GM20000 (cell line): ENCODE data around the gene NRG2.

Experiments
- DNase-seq: peaks from one replicate; pipeline ENCODE4 v3.0.0; 2012; ENCODE audit warnings: low spot score
- CTCF ChIP-seq: IDR thresholded peaks from 2 replicates; pipeline ENCODE4 v1.5.1; 2012; ENCODE audit warnings: mild to moderate bottlenecking, control low read depth; ENCODE audit errors: extremely low read depth, missing control alignments

The NRG2 gene

DNA sequence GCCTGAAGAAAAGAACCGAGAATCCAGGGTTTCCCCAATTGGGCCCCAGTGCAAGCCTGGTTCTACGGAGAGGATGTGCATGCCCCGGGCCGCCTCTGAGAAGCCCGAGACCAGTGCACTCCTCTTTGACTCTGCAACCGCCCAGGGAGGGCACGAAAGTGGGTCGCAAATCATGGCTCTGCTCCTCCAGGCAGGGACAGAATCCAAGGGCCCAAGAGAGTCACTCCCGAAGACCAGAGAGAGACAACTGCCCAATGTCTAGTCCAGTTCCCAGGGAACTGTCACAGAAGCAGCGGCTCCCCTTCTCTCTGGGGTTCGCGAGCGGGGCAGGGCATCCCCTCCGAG is 139.7 kb downstream of the NRG2 start:
- DNase-seq: no peak
- TF ChIP-seq CTCF: no peak

GRCh38 chr5:139901986-139902385 is 141.1 kb downstream of the NRG2 start:
- no peak for DNase-seq
- no peak for TF ChIP-seq CTCF

DNA sequence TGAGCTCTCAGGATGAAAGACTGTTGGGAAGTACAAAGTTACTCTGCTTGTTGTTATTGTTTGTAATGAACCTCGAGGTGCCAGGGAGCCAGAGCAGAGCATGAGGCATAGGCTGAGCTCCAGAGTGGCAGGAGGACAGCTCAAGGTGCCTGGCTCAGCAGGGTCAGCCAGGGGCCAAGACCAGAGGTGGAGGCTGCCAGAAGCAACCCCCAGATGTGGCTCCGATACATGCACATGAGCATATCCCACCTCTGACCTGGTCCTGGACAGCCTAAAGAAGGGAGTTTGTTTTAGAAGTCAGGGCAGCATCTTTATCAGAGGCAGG is 141.9 kb downstream of the NRG2 start:
- no peak for DNase-seq
- TF ChIP-seq CTCF: no peak

DNA sequence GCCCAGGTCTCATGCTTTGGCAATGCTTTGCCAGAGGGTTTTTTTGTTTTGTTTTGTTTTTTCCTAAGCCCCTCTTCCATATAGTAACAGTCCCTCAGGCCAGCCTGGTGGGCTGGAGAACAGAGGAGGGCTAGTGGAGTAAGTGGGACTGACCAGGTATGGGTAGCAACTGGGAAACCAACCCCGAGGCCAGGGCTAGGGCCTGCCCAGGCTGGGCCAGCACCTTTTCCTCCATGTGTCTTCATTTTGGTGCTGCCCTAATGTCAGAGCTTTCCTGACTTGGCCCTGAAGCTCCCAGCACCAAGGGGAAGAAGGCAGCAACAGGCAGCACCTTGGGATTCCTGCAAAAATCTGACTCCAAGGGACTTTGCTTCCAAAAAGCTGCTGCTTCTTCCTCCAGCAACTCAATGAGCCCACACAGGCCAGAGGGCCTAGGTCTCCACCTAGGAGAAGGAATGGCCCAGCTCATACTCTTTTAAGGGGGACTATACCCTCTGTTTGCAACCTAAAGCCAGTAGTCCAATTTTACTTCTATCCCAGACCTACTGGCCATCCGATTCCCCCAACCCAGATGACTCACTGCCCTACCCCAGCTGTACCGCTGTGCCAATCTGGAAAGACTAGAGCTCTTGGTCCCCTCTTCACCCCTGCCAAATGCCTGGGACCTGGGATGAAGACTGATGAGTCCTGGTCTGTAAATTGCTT is 142.4 kb downstream of the NRG2 start:
- DNase-seq: no peak
- no peak for TF ChIP-seq CTCF

- no peak for DNase-seq
- no peak for TF ChIP-seq CTCF
These were observed 144.1 kb downstream of the NRG2 start for GRCh38 chr5:139898981-139899380.

GRCh38 chr5:139897982-139898381 is 145.1 kb downstream of the NRG2 start:
- no peak for DNase-seq

DNA sequence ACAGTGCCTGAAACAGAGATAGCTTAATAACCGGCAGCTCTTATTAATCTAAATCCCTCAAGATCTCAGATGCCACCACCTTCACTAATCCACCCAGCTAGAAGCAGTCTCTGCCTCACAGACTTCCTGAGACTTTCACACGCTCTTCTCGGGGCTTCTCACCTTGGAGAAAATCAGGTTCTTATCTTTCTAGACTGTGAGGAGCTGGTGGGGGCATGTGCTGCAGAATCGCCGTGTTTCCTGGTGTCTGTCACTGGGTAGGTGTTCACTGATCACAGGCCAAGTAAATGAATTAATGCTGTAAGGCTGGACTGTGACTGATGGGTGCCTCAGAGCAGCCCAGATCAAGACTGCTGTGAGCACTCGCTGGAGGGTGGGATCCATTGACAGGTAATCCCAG is 145.8 kb downstream of the NRG2 start:
- no peak for DNase-seq
- no peak for TF ChIP-seq CTCF

More at GRCh38 chr5:139897982-139898381, 145.1 kb downstream of the NRG2 start:
- TF ChIP-seq CTCF: no peak

DNA sequence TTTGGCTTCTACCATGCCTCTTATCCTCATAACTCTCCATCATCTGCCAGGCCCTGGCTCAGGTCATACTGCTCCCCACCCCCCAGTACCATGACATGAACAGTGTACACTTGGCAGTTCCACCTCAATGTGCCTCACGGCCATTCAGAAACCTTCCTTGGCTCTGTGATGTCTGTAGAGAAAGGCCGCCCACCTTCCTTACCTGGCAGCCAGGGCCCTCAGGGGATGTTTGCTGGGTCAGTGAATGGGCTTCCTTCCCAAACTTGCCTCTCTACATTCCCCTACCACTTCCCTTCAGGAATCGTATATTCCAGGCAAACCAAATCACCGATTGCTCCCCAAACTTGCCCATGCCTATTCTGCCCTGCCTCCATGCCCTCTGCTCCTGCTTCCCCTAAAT is 146.4 kb downstream of the NRG2 start:
- TF ChIP-seq CTCF: no peak
- no peak for DNase-seq
